ENCODE measurements around the gene PVRIG.
"Not testable (repeated sequence)": the region's sequence is repeated elsewhere in the genome, so short reads cannot be mapped to it uniquely, and the experiment has no call there.

Gene PVRIG

DNA sequence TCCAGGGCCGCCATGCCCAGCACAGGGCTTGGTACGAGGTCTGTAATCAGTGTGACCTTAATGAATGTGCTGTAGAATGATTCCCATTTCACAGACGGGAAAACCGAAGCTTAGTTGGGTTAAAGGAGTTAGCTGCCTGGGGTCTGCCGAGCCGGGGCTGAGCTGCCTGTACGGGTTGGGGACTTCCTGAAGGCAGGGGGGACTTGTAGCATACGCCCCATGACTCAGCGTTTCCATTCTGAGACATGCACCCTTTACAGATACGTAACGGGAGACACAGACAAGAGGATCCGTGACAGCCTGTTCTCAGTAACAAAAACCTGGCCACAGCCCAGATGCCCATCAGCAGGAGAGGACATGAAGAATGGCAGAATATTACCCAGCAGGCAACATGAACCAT is 23.6 kb downstream of the PVRIG start:
- DNase-seq = peak; percentile 83

DNA sequence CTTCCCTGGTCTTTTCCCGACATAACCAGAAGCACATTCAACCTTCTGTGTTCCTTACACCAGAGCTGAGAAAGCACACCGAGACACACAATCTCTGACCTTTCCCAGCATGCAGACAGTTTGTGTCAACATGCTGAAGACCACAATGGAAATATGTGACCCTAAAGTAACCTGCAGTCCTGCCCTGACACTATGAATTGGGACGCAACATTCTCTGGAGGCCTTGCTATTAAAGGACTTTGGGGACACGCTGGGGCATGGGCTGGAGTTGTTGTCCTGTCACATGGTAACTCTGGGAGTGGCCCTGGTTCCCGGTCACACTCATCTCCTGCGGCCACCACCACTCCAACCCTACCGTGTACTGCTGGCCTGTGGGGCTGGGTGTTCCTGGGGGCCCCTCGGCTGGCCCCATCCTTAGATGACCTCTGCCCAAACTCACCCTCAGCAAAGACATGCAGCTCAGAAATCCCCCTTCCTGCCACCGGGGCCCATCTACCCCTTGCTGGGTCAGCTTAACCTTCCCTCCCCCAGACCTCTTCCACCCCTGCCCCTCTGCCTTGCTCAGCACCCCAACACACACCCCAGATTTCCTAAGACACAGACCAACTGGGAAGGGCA is 25.3 kb downstream of the PVRIG start:
- DNase-seq = not testable (repeated sequence)

DNA sequence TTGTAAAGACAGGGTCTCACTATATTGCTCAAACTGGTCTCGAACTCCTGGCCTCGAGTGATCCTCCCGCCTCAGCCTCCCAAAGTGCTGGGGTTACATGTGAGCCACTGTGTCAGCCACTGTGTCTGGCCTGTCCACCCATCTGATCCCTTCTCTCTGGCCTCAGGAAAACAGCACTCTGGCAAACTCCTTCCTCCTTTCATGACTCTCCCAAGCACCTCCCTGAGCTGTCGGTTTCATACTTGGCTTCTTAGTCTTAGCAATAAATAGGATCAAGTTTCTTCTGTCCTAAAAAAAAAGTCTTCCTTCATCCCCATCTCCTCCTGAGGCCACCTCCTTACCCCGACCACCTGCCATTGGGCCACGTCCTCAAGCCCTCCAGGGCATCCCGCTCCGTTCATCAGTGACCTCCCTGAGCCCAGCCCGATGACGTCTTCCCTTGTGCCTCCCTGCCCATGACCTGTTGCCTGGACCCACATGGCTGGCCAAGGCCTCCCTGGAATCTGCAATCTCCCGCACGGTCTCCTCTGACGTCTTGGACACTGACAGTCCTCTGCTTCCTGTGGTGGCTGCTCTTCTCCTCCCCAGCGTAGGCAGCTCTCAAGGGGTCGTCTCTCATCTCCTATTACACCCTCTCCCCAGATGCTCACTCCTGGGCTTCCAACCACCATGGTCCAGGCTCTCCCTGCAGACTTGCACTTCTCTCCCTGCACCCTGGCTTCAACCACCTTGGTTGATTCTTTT is 26.5 kb downstream of the PVRIG start:
- DNase-seq = not testable (repeated sequence)

DNA sequence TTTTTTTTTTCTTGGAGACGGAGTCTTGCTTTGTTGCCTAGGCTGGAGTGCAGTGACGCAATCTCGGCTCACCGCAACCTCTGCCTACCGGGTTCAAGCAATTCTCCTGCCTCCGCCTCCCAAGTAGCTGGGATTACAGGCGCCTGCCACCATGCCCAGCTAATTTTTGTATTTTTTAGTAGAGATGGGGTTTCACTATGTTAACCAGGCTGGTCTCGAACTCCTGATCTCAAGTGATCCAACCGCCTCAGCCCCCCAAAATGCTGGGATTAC is 27.1 kb downstream of the PVRIG start:
- DNase-seq = not testable (repeated sequence)

DNA sequence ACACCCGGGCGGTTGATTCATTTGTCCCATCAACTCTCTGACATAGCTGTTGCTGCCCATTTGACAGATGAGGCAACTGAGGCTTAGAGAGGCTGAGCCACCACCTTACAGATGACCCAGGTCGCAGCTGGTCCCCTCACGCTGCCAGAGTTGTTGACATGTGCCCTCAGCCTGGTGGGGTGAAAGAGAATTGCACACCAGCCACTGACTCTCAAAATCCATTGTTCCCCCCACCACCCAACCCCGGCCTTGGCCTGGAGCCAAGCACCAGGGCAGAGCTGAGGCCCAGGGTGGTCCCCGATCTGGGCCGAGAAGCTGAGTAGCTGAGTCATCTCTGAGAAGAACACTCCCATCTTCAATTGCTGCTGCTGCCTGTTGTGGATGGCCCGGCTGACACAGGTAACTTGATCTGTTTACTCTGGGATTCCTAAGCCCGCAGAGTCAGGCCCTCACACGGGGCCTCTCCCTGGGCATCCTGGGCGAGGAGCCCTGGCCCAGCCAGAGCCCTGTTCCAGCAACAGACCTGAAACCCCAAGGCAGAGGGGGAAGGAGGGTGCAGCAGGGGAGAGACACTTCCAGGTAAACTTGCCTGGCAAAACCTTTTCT is 27.5 kb downstream of the PVRIG start:
- DNase-seq = no peak

DNA sequence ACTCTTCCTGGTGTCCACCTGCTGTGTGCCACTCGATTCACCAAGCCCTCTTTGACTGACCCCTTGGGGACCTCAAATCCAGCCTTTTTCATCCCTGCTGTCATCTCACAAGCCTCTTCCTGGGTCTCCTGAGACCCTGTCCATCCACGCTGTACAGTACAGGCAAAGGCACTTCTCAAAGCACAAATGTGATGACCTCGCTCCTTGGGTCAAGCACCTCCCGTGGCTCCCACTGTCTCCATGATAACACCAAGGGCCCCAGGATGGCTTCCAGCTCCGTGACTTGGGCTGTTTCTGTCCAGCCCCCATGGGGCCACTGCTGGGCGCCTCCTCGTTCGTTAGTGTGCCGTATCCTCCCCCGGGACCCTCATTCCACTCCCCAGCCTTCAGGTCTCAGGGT is 28.7 kb downstream of the PVRIG start:
- DNase-seq = no peak

DNA sequence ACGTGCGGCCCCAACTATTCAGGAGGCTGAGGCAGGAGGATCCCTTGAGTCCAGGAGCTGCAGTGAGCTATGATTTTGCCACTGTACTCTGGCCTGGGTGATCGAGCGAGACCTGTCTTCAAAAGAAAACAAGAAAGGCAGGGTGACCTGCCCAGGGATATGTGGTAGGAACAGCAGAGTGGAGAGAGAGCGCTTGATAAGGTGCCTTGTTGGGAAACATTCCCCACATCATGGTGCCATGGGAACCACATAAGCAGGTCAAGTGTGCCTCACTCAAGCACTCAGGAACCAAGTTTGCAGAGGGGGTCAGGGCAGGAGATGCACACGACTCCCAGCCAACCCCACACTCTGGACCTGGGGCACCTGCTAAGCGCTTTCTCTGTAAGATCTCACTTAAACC is 37.3 kb downstream of the PVRIG start:
- no peak for DNase-seq

DNA sequence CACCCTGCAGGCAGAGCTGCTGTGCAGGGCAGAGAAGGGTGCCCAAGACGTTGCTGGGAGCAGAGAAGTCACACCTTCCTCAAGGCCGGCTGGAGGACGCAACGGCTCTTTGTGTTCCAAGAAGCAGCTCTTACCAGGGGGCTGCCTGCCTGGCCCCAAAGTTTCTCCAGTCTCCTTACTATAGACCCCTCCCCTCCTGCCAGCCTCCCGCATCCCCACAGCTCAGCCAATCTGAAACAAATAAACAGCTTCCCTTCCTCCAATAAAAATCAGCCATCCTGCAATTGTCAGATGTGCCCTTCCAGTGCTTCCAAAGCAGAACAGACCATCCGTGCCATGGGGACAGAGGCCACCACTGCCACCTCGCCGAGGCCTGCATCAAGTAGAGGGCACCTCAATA is 40.2 kb downstream of the PVRIG start:
- DNase-seq = not testable (repeated sequence)

DNA sequence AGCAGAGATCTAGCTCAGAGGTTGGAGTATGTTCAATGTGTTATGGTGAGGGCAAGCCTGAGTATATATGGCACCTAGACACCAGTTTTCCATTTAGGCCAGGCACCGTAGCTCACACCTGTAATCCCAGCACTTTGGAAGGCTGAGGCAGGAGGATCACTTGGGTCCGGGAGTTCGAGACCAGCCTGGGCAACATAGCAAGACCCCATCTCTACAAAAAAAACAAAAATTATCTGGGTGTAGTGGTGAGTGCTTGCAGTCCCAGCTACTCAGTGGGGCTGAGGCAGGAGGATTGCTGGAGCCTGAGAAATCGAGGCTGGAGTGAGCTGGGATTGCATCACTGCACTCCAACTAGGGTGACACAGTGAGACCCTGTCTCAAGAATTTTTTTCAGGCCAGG is 43.1 kb downstream of the PVRIG start:
- DNase-seq = not testable (repeated sequence)

DNA sequence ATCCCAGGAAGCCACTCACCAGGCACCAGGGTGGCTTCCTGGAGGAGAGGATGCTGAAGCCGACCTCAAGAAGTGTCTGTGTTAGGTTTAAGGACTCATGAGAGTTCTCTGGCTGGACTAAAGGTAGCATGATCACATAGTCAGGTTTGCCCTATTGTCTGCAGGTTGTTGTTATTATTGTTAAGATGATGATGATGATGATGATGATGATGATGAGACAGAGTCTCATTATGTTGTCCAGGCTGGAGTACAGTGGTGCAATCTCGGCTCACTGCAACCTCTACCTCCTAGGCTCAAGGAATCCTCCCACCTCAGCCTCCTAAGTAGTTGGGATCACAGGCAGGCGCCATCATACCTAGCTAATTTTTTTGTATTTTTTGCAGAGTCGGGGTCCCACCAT is 44.5 kb downstream of the PVRIG start:
- DNase-seq = not testable (repeated sequence)

DNA sequence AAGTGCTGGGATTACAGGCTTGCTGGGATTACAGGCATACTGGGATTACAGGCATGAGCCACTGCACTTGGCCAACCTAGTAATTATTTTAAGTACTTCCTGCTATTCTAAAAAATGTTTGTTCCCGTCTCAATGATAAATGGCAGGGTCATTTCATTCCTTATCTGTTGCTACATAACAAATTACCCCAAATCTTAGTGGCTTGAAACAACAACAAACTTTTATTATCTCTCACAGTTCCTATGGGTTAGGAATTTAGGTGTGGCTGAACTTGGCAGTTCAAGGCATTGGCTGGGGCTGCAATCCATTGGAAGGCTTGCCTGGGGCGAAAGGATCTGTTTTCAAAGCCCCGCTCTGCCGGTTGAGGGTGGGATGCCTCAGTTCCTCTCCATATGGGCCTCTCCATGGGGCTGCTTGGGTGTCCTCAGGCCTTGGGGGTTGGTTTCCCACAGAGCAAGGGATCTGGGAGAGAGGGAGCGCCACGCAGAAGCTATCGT is 45.0 kb downstream of the PVRIG start:
- not testable (repeated sequence) for DNase-seq

DNA sequence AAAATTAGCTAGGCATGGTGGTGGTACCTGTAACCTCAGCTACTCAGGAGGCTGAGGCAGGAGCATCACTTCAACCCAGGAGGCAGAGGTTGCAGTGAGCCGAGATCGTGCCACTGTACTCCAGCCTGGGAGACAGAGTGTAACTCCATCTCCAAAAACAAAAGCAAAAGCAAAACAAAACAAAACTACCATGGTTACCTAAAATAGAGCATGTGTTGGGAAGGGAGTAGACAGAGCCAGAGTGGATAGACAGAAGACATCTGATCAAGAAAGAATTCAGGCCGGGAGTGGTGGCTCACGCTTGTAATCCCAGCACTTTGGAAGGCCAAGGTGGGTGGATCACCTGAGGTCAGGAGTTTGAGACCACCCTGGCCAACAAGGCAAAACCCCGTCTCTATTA is 46.1 kb downstream of the PVRIG start:
- DNase-seq = not testable (repeated sequence)

DNA sequence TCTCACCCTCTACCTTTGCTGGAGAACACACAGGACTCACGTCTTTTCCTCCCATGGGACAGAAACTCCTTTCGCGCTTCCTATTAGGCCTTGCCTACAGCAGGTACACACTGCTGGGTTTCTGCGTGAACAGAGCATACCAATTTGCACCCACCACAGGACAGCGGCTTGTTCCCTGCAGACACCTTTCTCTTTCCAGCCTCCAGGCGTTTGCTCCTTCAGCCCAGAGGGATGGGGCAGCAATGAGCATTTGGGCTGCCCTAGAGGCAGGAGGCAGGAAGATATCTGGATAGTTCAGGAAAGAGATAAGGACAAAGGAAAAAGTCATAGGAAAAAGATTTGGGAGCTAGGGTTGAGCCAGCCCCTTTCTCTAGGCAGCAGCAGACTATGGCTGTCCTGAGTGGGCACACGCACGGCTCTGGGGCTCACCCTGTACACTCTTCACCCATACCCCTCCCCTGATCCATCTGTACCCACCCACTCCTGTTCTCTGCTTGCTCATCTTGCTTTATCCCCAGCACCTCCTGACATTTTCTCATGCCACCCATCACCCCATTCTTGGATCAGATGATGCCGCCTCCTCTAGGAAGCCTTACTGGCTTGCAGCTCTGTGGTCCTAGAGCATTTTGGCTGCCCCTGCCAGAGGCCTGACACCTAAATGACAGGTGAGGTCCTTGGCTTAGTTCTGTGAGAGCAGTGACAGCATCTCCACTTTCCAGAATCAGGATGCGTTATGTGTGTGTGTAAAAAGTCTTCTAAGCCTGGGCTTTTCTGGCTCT is 47.0 kb downstream of the PVRIG start:
- DNase-seq = no peak

DNA sequence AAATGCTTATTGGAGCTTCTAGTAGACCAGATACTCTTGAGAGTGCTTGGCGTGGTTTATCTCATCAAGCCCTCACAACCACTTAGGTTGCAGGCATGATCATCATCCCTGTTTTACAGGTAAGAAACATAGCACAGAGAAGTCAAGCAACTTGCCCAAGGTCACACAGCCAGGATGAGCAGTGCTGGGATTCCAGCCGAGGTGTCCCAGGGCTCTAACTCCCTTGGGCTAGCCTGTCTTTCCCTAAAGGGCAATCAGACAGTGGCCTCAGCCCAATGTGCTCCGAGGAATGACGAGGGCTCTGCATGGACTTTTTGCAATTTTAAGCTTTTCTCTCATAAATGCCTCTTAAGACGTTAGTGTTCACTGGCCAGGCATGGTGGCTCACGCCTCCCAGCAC is 47.9 kb downstream of the PVRIG start:
- DNase-seq = no peak

DNA sequence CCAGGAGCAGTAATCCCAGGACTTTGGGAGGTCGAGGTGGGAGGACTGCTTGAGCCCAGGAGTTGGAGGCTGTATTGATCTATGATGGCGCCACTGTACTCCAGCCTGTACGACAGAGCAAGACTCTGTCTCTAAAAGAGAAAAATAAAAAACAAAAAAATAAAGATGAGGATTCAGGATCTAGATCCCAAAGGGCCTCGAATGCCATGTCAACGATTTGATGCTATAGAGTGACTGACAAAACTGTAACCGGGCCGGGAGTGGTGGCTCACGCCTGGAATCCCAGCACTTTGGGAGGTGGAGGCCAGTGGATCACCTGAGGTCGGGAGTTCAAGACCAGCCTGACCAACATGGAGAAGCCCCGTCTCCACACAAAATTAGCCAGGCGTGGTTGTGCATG is 49.1 kb downstream of the PVRIG start:
- not testable (repeated sequence) for DNase-seq

DNA sequence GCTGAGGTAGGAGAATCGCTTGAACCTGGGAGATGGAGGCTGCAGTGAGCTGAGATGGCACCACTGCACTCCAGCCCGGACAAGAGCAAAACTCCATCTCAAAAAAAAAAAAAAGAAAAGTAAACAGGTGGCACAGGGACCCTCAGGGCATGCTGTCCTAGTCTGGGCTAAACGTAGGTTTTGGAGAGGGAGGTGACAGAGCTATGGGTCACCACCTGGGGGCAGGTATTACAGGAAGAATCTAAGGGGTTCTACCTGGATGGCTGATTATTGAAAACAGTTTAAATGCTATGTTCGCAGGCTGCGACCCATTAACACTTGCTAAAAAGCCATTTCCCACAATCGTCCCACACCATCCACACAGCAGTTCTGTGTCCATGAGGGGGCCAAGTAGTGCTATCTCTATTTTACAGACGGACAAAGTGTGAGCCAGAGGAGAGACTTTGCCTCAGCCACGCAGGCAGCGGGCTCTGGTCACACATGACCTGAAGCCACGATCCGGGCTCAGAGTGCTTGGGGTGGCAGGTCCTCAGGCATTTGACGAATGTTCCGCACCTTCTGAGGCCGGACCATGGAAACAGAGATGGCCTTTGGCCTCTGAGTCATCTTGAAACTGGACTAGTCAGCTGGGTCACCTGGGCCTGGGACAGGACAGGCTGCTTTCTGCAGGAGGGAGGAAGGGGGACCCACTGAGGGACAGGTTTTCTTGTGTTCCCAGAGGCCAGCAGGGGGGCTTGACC is 49.7 kb downstream of the PVRIG start:
- not testable (repeated sequence) for DNase-seq

DNA sequence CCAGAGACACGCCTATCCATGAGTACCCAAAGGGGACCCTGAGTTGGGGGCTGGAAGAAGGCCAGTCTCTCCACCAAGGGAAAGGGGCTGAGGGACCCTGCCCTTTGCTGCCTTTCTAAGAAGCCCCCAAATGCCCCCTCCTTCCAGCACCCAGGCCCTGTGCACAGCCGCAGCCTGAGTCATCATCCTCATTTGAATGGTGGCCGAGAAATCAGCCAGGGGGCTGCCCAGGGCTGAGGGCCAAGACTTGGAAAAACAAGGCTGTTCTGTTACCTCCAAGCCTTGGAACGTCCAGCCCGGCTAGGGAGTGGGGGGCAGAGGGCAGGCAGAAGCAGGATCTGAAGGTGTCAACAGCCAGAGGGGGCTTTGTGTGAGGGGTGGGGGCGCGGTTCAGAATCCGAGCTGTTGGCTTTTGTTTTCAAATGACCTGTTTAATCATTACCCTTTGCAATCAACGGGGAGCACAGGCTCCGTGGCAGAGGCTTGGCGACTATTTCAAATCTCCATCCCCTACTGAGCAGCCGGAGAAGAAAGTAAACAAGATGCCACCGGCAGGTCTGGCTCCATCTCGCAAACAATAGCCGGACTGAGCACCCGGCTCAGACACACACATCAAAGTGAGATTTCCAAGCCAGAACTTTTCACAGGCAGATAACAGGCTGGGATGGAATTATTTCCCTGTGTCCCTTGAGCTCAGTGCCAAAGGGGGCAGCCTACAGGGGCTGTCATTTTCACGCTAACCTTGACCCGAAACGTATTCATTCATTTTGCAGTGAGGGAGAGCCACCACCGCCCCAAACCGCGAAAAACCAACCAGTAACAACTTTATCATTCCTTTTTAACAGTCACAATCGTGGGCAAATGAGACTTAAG is 50.5 kb downstream of the PVRIG start:
- DNase-seq = not testable (repeated sequence)

Measured in activated CD4-positive, alpha-beta T cell treated with anti-CD3 and anti-CD28 coated beads, Interleukin-2, Interleukin-6, amounts not matched to agents 100 ng/mL and 50 ng/mL, durations not matched to agents 16 hours and 8 hours (primary cell).